B cell (primary cell): ENCODE data around the gene JAM2. TPM values are rescaled to one million over a fixed set of nuclear protein-coding genes. Genes with fewer than 3 reads are reported as not detected.

Source experiments
- ATAC-seq: fragments of 200-7000 bp; cut with Tn5 transposase; one replicate; pipeline ENCODE4 v1.10.0; 2021; ENCODE audit warnings: low read depth, mild to moderate bottlenecking, moderate number of reproducible peaks, moderate library complexity
- CTCF ChIA-PET: fragments of 350-600 bp; sonication (Branson Sonifier 250); formaldehyde crosslinking; loops from one replicate; lab custom pipeline; 2021; ENCODE audit warnings: antibody characterized with exemption, inconsistent platforms; lab: Charles Lee
- POLR2A ChIA-PET: fragments of 350-600 bp; sonication (Branson Sonifier 250); formaldehyde crosslinking; loops from one replicate; lab custom pipeline; 2021; ENCODE audit warnings: antibody characterized with exemption; lab: Charles Lee
- DNase-seq: peaks from one replicate; pipeline ENCODE4 v3.0.0; 2013
- H2AFZ ChIP-seq: 2 replicates; pipeline ENCODE4 v1.6.1; 2012; ENCODE audit warnings: mild to moderate bottlenecking, low read depth, low read length; ENCODE audit not compliant: insufficient read depth, poor library complexity, severe bottlenecking
- H3K27ac ChIP-seq, 2 donors: 1 replicate in 1 of 2; 2 replicates in 1 of 2; pipeline ENCODE4 v1.5.1; 2012 to 2013; ENCODE audit warnings: low read length in 2 of 2, mild to moderate bottlenecking in 2 of 2, moderate library complexity in 1 of 2
- H3K27me3 ChIP-seq, 4 experiments: fragments of 200-600 bp in 1 of 4; sonication (generic) in 1 of 4; replicated peaks in 1 of 4; 1 replicate in 2 of 4; 2 replicates in 2 of 4; pipeline versions ENCODE4 v1.6.1 to v1.7.0; 2013 to 2016; ENCODE audit warnings: low read length in 3 of 4, mild to moderate bottlenecking in 2 of 4, mixed read lengths in 1 of 4, moderate library complexity in 1 of 4; ENCODE audit not compliant: insufficient read depth in 4 of 4, control insufficient read depth in 3 of 4; ENCODE audit errors: control extremely low read depth in 1 of 4
- H3K36me3 ChIP-seq, 2 experiments: replicated peaks in 1 of 2; 1 replicate in 1 of 2; 2 replicates in 1 of 2; pipeline versions ENCODE4 v1.6.1 to v1.7.1; 2013; ENCODE audit warnings: low read length in 1 of 2; ENCODE audit not compliant: insufficient read depth in 2 of 2, control insufficient read depth in 1 of 2; ENCODE audit errors: control extremely low read depth in 1 of 2, extremely low read depth in 1 of 2
- H3K4me1 ChIP-seq, 2 donors: fragments of 200-600 bp in 1 of 2; sonication (generic) in 1 of 2; 1 replicate in 1 of 2; 2 replicates in 1 of 2; pipeline versions ENCODE4 v1.5.1 to v1.6.1; 2013 to 2017; ENCODE audit warnings: low read length in 2 of 2; ENCODE audit not compliant: control insufficient read depth in 2 of 2, insufficient read depth in 2 of 2
- H3K4me2 ChIP-seq: replicated peaks from 2 replicates; pipeline ENCODE3; 2012; ENCODE audit warnings: mild to moderate bottlenecking, low read depth, low read length; ENCODE audit not compliant: poor library complexity, severe bottlenecking
- H3K4me3 ChIP-seq, 5 experiments: fragments of 200-600 bp in 1 of 5; sonication (generic) in 1 of 5; 1 replicate in 3 of 5; 2 replicates in 2 of 5; pipeline versions ENCODE4 v1.5.1 to v1.7.0; 2011 to 2016; ENCODE audit warnings: low read length in 4 of 5, mild to moderate bottlenecking in 4 of 5, low read depth in 2 of 5, control low read depth in 1 of 5, moderate library complexity in 1 of 5; ENCODE audit not compliant: insufficient read depth in 1 of 5; ENCODE audit errors: control extremely low read depth in 1 of 5, extremely low read depth in 1 of 5
- H3K79me2 ChIP-seq: fragments of 200-600 bp; sonication (generic); one replicate; pipeline ENCODE4 v1.6.0; 2016; ENCODE audit warnings: low read length; ENCODE audit not compliant: control insufficient read depth, insufficient read depth
- H3K9ac ChIP-seq: fragments of 200-600 bp; sonication (generic); 2 replicates; pipeline ENCODE4 v1.6.1; 2017; ENCODE audit warnings: mild to moderate bottlenecking, low read length, moderate library complexity
- H3K9me3 ChIP-seq, 3 donors: one replicate each; pipeline versions ENCODE4 v1.6.1 to v1.7.1; 2013; ENCODE audit warnings: low read length in 2 of 3; ENCODE audit not compliant: control insufficient read depth in 2 of 3, insufficient read depth in 1 of 3; ENCODE audit errors: control extremely low read depth in 1 of 3
- H4K20me1 ChIP-seq: 2 replicates; pipeline ENCODE4 v1.6.0; 2012; ENCODE audit warnings: mild to moderate bottlenecking, low read length; ENCODE audit not compliant: insufficient read depth, control insufficient read depth, poor library complexity, severe bottlenecking
- H3K27ac Mint-ChIP-seq: one replicate; pipeline ENCODE4 v1.8.0; 2021; ENCODE audit warnings: mixed read lengths
- H3K27me3 Mint-ChIP-seq: one replicate; pipeline ENCODE4 v1.8.0; 2021; ENCODE audit warnings: mixed read lengths
- H3K4me1 Mint-ChIP-seq: one replicate; pipeline ENCODE4 v1.8.0; 2021; ENCODE audit warnings: mixed read lengths
- H3K4me3 Mint-ChIP-seq: one replicate; pipeline ENCODE4 v1.8.0; 2021; ENCODE audit warnings: mixed read lengths
- H3K9me3 Mint-ChIP-seq: one replicate; pipeline ENCODE4 v1.8.0; 2022; ENCODE audit warnings: mixed read lengths; ENCODE audit not compliant: insufficient read depth
- EZH2 ChIP-seq: IDR thresholded peaks from 2 replicates; pipeline ENCODE4 v1.6.1; 2012; ENCODE audit warnings: borderline replicate concordance, low read depth, mild to moderate bottlenecking, moderate library complexity, low read length; ENCODE audit not compliant: insufficient read depth, poor library complexity, severe bottlenecking
- WGBS: methylation state at CpG from one replicate; pipeline ENCODE4 v1.1.5; 2013; ENCODE audit warnings: missing lambda C conversion rate; ENCODE audit not compliant: insufficient coverage; 5-methylcytosine and 5-hydroxymethylcytosine counted together
- intact Hi-C: fragments of 100-400 bp; cut with micrococcal nuclease; formaldehyde crosslinking; loops from one replicate; pipeline ENCODE4 v1.10.0; 2022
- polyA plus RNA-seq: library from polyadenylated mRNA; depleted of rRNA; stranded (reverse); fragments of >200 nt; gene quantifications from 2 replicates; pipeline ENCODE4 v1.2.3, GENCODE V29; 2012
- total RNA-seq, 2 donors: library from RNA; stranded (reverse); fragments of 120-200 nt in 1 of 2; gene quantifications; 1 replicate in 1 of 2; 2 replicates in 1 of 2; pipeline versions ENCODE4 v1.2.3 to v1.2.4, GENCODE V29; 2013 to 2022
- TF ChIP-seq, protein P1 (sequence below): fragments of 200-600 bp; IDR thresholded peaks from one replicate; pipeline ENCODE4 v1.8.0; 2022; ENCODE audit warnings: antibody characterized with exemption, mild to moderate bottlenecking

Gene JAM2
- total and polyA plus RNA-seq, 2 donors (not counting 1 experiment from before 2014, with no cell fraction given), result 0.94 to 1.5 TPM

DNA sequence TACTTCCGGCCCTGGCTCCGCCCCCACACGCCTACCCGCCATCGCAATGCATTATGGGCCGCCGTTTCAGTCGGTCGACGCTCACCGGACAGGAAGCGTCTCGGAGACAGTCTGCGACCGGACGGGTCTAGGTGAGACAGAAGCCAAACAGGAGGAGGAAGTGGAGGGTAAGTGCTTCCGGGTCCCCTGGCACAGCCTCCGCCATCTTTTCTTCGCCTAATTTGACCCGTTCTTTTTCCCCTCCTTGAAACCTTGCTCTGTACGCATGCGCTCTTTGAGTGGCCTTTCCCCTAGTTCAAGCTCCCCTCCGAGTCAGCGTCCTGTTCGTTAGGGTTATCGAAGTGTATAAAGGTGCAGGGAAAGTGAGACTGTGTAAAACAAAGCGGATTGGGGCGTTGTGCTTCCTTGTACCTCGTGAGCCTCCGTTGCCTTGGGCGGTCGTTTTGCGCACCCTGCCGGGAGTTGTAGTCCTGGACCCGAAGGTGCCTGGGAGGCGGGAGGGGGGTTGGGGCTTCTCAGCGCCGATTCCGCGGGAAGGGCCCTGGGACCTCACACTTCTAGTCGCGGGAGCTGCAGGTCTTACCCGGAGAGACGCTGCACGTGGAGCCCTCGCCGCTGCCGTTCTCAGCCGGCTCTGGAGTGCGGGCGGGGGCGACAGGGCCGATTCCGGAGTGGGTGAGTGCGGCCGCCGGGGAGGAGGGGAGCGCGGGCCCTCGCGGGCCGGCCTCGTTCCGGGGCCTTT is 96.0 kb downstream of the JAM2 start, which contains the start of the genes ATP5PF and GABPA:
Gene ATP5PF (minus strand): TSS at position 1 of the 742 bp plus-strand sequence. CDS start 5,110 bp downstream, outside the sequence.
Gene GABPA (plus strand): TSS at position 69 of the 742 bp plus-strand sequence. CDS start 6,627 bp downstream, outside the sequence.
- under 1% methylated on average over 63 of the region's 64 CpGs for WGBS
- Histone ChIP-seq H3K9me3 (no peaks in the 10 kb centered on the region), H3K4me3 (peak within 1 kb of the TSS; percentile 69 to 99 (median 95)), H3K4me1 (peaks cover 44 to 46% of the 10 kb centered on the region in 2 donors), H3K36me3 (peaks cover 1% of the 10 kb centered on the region in 2 experiments), H3K4me2 (peak within 1 kb of the TSS; percentile 83), H3K79me2 (peaks cover 88% of the 10 kb centered on the region), H3K9ac (peak within 1 kb of the TSS; percentile 84), H4K20me1 (peaks cover 30% of the 10 kb centered on the region), H2AFZ (peak within 1 kb of the TSS; percentile 82), H3K27ac (peak within 1 kb of the TSS; percentile 86 to 87), H3K27me3 (no peaks in the 10 kb centered on the region)
- intact Hi-C loops, result loop anchor here (1.0 to 10.0 kb wide), 5 partner anchors 128 to 430 kb away; partner anchors contain the start of gene MRPL39
- peak within 1 kb of the TSS; percentile 100 for H3K4me3 Mint-ChIP-seq
- POLR2A ChIA-PET, result interaction anchor here (0.6 to 2.0 kb wide), 3 partner anchors 9 to 127 kb away, joined by 3 to 10 read pairs (median 3); partner anchors contain the start of gene MRPL39
- H3K4me1 Mint-ChIP-seq, result peaks cover 58% of the 10 kb centered on the region
- H3K27ac Mint-ChIP-seq, result peak within 1 kb of the TSS; percentile 100
- CTCF ChIA-PET, result interaction anchor here (1.3 to 1.8 kb wide), 2 partner anchors 127 to 130 kb away, joined by 8 to 11 read pairs; no protein-coding TSS in a partner anchor
- TF ChIP-seq, protein P1, sequence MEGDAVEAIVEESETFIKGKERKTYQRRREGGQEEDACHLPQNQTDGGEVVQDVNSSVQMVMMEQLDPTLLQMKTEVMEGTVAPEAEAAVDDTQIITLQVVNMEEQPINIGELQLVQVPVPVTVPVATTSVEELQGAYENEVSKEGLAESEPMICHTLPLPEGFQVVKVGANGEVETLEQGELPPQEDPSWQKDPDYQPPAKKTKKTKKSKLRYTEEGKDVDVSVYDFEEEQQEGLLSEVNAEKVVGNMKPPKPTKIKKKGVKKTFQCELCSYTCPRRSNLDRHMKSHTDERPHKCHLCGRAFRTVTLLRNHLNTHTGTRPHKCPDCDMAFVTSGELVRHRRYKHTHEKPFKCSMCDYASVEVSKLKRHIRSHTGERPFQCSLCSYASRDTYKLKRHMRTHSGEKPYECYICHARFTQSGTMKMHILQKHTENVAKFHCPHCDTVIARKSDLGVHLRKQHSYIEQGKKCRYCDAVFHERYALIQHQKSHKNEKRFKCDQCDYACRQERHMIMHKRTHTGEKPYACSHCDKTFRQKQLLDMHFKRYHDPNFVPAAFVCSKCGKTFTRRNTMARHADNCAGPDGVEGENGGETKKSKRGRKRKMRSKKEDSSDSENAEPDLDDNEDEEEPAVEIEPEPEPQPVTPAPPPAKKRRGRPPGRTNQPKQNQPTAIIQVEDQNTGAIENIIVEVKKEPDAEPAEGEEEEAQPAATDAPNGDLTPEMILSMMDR, result no peak
- TF ChIP-seq EZH2, result no peak
- H3K27me3 Mint-ChIP-seq, result no peaks in the 10 kb centered on the region
- ATAC-seq (peak; percentile 83), DNase-seq (peak; percentile 99)
- H3K9me3 Mint-ChIP-seq, result no peaks in the 10 kb centered on the region
